ENCODE data around the gene RGS7. TPM values are rescaled to one million over a fixed set of nuclear protein-coding genes. Genes with fewer than 3 reads are reported as not detected.

The RGS7 gene
- total and polyA plus RNA-seq, 2 of the 8 experiments (the other 6 are each of a cell fraction or from before 2014, with no cell fraction given): 1.6 to 3.0 TPM

GRCh38 chr1:240772131-240772530 is 584.9 kb downstream of the RGS7 start:
- H3K9ac ChIP-seq (replicated peaks in 1 of 4; ENCODE audit: extremely low read depth in 1 of 4, low read depth in 3 of 4, low read length in 3 of 4): no peak overlapping the region
- no peaks in the 10 kb centered on the region for H3K79me2 ChIP-seq (ENCODE audit: control insufficient read depth in 1 of 2, insufficient read depth in 2 of 2, low read length in 2 of 2)
- H2BK12ac ChIP-seq (ENCODE audit: low read depth, low read length): no peak overlapping the region
- H4K91ac ChIP-seq (replicated peaks; ENCODE audit: insufficient read length, low read length): no peak overlapping the region
- no peaks in the 10 kb centered on the region for H3K36me3 ChIP-seq (ENCODE audit: control insufficient read depth in 2 of 4, insufficient read depth in 4 of 4, low read length in 3 of 4)
- H3K23me2 ChIP-seq (ENCODE audit: low read depth, low read length): no peaks in the 10 kb centered on the region
- no peak overlapping the region for H2BK5ac ChIP-seq (ENCODE audit: low read depth, low read length)
- H4K5ac ChIP-seq (ENCODE audit: insufficient read length, low read depth, low read length): no peak overlapping the region
- DNase-seq (ENCODE audit: low read depth in 1 of 2, low spot score in 2 of 2) (no peak), FAIRE-seq (no peak)
- H2BK15ac ChIP-seq (ENCODE audit: low read length): no peak overlapping the region
- no peak overlapping the region for H4K8ac ChIP-seq (ENCODE audit: extremely low read depth, insufficient read depth, low read length)
- no peak overlapping the region for H3K4me2 ChIP-seq (ENCODE audit: insufficient read depth in 1 of 2, low read depth in 2 of 2, low read length in 2 of 2)
- H3K56ac ChIP-seq (replicated peaks; ENCODE audit: insufficient read length, low read depth, low read length): no peak overlapping the region
- ChIA-PET CTCF (ENCODE audit: partially characterized antibody) (interaction anchor here (0.6 kb wide), 1 partner anchor 82 kb away, joined by 3 read pairs; no protein-coding TSS in a partner anchor), POLR2A (ENCODE audit: partially characterized antibody) (no interaction called here)
- no peak overlapping the region for H3K23ac ChIP-seq (ENCODE audit: insufficient read length)
- no peak overlapping the region for H3K4me3 ChIP-seq (ENCODE audit: extremely low read depth in 1 of 4, insufficient read depth in 2 of 4, low read depth in 3 of 4, low read length in 4 of 4)
- no peaks in the 10 kb centered on the region for H3K79me1 ChIP-seq (ENCODE audit: low read depth, low read length)
- no peak overlapping the region for H2BK120ac ChIP-seq (replicated peaks; ENCODE audit: low read depth, low read length)
- no peaks in the 10 kb centered on the region for H3K27me3 ChIP-seq (replicated peaks in 1 of 4; ENCODE audit: control insufficient read depth in 3 of 4, extremely low read depth in 1 of 4, insufficient read depth in 3 of 4, low read length in 3 of 4)
- no peak overlapping the region for H2AK5ac ChIP-seq (ENCODE audit: low read depth, low read length)
- H3K18ac ChIP-seq (ENCODE audit: extremely low read depth, low read length): no peak overlapping the region
- no peaks in the 10 kb centered on the region for H4K20me1 ChIP-seq (replicated peaks in 1 of 2; ENCODE audit: control insufficient read depth in 1 of 2, insufficient read depth in 2 of 2, low read length in 2 of 2)
- H3K9me3 ChIP-seq (ENCODE audit: insufficient read depth in 2 of 2, low read depth in 1 of 2, low read length in 1 of 2): peaks cover 0 to 4% of the 10 kb centered on the region in 2 experiments; a peak in 1 of 4 replicates
- H2BK20ac ChIP-seq (ENCODE audit: low read length): no peak overlapping the region
- H3K14ac ChIP-seq (ENCODE audit: insufficient read length): no peak overlapping the region
- H3K27ac ChIP-seq (ENCODE audit: low read depth, low read length): no peak overlapping the region
- no peak overlapping the region for H2AFZ ChIP-seq (ENCODE audit: low read length)
- no peaks in the 10 kb centered on the region for H3K4me1 ChIP-seq (replicated peaks in 1 of 4; ENCODE audit: control insufficient read depth in 3 of 4, insufficient read depth in 4 of 4, low read length in 3 of 4)
- H3K4ac ChIP-seq (replicated peaks; ENCODE audit: insufficient read length, low read depth, low read length): no peak overlapping the region
- TF ChIP-seq NANOG (IDR thresholded peaks at IDR 0.05; ENCODE audit: insufficient read depth, low read depth, low read length, poor library complexity, severe bottlenecking): no peak
- TF ChIP-seq GABPA (IDR thresholded peaks at IDR 0.05; ENCODE audit: borderline replicate concordance, insufficient read depth, low read length): no peak
- no peak for TF ChIP-seq TAF7 (optimal IDR thresholded peaks at IDR 0.05; ENCODE audit: borderline replicate concordance, low read depth, low read length)
- TF ChIP-seq MAX (IDR thresholded peaks at IDR 0.05): no peak
- no peak for TF ChIP-seq JUND (IDR thresholded peaks at IDR 0.05; ENCODE audit: low read length)
- TF ChIP-seq RXRA (IDR thresholded peaks at IDR 0.05; ENCODE audit: insufficient read depth, low read depth, low read length): no peak
- TF ChIP-seq CHD1 (IDR thresholded peaks at IDR 0.05; ENCODE audit: low read depth, low read length): no peak
- no peak for TF ChIP-seq HDAC2 (IDR thresholded peaks at IDR 0.05; ENCODE audit: borderline replicate concordance in 1 of 2, low read depth in 2 of 2, low read length in 2 of 2)
- 94% methylated on average over 3 of the region's 3 CpGs; no CpG with 5 or more reads in 1 of the 2 experiments for WGBS, 2 experiments (ENCODE audit: extremely low coverage in 1 of 2, insufficient coverage in 1 of 2, insufficient read length in 1 of 2, insufficient replicate concordance in 2 of 2, low coverage in 1 of 2, low lambda C conversion rate in 2 of 2, missing lambda C conversion rate in 1 of 2)
